Inferior parietal cortex (tissue), 1 donor: ENCODE results near the gene TST.

Experiments used
- DNase-seq: peaks from one replicate; pipeline ENCODE4 v3.0.0-alpha.2; 2016; ENCODE audit errors: extremely low spot score

TST gene

GRCh38 chr22:37019309-37020191 lies at the start of gene TST, which contains the start of gene MPST:
Gene TST, minus strand, starts transcription at chr22:37019447. Its CDS starts 715 bp downstream, at chr22:37018732.
Gene MPST, plus strand, starts transcription at chr22:37019742. Its CDS starts 95 bp downstream, at chr22:37019837.
- peak; percentile 64 for DNase-seq

DNA sequence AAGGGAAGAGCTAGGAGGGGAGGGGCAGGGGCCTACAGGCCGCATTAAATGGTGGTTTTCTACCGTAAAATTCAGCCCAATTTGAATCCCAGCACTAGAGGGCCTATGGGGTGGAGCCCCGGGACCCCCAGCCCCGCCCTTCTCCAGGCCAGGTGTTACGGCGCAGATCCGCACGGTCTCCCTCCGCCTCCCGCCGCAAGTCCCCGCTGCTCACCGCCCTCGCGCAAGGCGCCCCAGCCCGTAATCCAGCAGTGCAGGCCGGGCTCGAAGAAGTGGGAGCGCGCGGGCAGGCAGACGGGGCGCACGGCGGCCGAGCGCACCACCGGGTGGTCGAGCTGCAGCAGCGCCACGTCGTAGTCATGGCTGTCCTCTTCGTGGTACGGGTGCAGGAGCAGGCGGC lies 49.6 kb upstream of the TST start:
- no peak for DNase-seq

DNA sequence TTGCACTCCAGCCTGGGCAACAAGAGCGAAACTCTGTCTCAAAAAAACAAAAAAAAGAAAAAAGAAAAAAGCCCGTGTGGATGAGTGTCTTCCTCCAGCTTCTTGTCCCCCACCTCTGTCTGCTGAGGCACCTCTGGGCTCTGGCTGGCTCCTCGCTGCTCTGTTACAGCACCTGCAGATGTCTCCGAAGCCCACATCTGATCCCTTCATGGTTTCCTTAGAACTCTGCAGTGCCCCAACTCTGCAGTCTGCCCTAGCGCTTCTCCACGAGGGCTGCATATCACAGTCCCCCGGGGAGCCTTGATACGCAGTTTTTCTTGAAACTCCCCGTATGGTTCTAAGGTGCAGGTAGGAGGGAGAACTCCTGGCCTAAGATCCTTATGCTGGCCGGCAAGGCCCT lies 48.2 kb upstream of the TST start:
- no peak for DNase-seq

GRCh38 chr22:37065961-37066360 lies 46.7 kb upstream of the TST start:
- DNase-seq: no peak

- no peak for DNase-seq
Observed at GRCh38 chr22:37065180-37065579, 45.9 kb upstream of the TST start.

DNA sequence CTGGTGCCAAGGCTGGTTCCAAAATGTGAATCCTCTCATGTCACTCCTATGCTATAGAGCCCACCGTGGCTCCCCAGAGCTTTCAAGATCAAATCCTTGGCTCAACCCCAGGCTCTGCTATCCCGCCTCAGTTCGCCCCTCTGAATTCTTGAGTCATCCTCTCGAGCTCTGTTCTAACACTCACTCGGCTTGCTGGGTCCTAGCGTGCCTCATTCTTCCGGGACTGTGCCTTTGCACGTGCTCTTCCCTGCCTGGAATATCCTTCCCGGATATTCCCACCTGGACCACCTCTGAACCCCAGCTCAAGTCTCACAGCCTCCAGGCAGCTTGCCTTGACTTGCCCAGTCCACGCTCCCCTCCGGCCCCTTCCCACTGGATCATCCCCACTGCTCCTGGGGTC lies 45.3 kb upstream of the TST start:
- DNase-seq: no peak

DNA sequence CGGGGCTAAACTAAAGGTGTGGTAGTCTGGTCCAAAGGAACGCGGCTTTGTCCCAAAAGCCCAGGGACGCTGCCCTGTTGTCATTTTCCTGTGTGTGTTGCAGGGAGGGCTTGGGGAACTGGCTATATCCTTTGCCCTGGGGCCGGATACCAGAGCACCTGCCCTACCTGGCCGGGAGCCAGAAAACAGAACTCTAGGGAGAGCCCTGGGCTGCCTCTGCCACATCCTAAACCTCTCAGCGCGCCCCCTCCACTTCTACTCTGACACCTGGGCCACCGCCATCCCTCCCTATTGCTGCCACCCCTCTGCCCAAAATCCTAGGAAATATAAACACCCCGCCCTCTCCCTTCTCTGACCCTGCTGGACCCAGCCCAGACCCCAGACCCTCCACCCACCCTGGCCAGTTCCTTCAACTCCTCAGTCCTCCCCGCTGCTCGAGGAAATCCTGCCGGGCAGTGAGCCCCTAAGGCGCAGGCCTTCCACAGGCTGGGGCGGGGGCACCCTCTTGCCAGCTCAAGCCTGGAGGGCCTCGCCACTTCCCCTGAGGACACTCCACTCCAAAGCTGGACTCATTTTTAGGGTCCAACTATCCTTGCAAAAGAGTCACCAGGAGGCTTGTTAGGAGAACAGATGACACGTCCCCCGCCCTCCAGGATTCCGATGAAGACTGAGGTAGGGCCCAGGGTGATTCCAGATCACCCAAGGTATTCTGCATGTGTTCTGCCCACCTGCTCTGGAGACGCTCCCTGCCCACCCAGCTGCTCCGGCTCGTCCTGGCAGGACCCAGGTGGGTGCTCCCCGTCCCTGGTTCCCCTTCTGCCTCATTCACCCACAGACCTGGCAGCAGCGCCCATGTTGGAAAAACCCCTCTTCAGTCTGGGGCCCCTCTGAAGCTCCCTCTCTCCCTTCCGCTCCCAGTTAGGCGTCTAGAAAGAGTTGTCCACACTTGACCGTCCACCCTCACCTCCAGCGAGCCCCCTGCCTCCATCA lies 44.5 kb upstream of the TST start:
- no peak for DNase-seq

GRCh38 chr22:37062702-37063381 lies 43.6 kb upstream of the TST start:
- no peak for DNase-seq

GRCh38 chr22:37062376-37062675 lies 43.1 kb upstream of the TST start:
- no peak for DNase-seq

DNA sequence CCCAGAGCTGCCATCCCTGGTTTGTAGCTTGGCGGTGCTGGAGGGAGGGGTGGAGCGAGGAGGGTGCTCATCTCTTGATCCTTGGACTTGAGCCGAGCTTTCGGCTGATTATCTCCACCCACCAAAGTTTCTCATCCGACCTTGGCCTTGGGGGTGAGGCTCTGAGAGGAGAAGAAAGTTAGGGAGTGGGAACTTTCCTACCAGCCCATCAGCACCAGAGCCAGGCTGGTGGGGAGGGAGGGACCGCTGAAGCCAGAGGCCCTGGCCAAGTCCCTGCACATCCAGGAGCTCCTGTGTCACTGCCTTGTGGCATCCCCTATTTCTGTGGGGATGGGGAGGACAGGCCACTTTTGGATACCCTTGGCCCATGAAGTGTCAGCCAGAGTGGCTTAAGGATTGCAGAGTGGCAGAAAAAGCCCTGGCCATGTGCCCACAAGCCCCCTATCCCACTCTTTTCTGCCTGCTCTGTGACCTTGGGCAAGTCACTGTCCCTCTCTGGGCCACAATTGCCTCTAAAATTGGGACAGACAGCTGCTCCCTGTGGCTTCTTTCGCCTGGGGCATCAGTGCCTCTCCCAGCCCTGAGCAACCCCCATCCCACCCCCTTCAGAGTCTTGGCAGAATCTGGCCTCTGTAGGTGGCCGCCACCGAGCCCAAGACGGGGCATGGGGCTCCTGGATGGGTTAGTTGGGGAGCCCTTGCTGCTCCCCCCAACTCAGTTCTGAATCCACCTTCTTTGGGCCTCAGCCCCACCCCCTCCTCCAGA lies 42.5 kb upstream of the TST start:
- DNase-seq: no peak

DNA sequence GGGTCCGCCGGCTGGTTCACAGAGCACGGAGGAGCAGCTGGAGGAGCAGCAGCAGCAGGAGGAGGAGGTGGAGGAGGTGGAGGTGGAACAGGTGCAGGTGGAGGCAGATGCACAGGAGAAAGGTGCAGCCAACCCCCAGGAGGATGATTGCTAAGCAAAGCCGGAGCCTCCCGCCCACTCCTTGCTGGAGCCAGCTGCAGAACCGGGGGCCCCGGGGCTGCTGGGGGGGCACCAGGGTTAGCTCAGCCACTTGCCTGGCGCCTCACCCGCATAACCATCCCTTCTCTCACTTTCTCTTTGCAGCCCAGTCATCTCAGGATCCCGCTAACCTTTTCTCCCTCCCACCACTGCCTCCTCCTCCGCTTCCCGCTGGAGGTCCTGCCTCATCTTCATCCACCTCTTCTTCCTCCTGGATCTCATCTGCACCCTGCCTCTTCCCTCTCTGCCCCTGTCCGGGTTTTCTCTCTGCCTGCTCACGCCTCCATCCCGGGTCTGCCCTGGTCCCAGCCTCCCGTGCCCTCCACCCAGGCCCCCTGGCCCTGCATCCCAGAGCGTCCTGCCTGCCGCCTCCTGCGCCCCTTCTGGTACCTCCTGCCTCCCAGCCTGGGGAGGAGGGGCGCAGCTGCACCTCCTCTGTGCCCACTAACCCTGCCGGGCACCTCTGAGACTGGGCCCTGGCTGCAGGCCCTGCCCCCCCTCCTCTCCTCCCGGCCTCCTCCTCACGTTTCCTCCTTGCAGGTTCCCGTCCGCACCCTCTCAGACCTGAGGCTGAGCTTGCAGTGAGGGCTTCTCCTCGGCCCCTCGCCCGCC lies 41.8 kb upstream of the TST start:
- no peak for DNase-seq

GRCh38 chr22:37059876-37060449 lies 40.7 kb upstream of the TST start:
- no peak for DNase-seq

- no peak for DNase-seq
Observed at GRCh38 chr22:37058917-37059701, 39.9 kb upstream of the TST start.

DNA sequence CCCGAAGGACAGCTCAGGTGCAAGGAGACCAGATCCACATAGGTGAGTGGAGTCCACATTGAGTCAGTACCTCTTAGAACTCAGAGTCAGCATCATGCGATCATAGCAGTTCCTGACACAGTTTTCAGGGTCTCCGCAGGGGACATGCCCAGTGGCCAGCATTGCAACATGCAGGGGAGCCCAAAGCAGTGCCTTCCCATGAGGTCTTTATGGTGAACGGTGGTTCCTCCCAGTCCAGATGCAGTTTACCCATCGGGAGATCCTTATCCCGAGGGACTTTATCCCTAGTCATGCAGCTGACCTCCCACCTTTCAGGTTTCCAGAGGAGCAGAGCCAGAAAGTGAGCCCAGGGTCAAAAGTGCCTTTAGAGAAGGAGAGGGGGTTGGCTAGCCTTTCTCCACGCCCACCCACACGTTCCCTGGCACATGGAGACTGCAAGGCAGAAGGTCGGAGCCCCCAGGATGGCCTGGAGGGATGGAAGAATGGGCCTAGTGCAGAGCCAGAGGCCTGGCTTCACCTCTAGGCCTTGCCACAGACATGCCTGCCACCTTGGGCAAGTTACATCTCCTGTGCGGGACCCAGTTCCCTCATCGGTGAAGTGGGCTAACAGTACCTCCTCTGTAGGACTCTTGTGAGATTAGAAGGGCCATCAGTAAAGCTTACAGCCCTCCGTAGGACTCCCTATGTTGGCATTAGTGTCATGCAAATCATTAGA lies 38.7 kb upstream of the TST start:
- no peak for DNase-seq

DNA sequence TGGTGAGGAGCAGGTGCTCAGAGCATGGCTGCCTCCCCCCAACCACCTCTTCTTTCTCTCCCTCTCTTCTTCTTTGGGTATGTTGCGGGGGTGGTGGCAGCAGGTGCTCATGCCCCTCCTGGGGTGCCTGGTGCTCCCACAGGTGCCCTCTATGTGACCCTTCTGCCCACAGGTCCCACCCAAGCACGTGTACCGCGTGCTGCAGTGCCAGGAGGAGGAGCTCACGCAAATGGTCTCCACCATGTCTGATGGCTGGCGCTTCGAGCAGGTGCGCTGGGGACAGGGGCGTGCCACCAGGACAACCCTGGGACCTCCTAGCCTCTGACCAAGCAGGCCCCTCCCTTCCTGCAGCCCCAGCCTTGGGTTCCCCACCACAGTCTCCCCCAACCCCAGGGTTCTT lies 38.0 kb upstream of the TST start:
- DNase-seq: no peak

DNA sequence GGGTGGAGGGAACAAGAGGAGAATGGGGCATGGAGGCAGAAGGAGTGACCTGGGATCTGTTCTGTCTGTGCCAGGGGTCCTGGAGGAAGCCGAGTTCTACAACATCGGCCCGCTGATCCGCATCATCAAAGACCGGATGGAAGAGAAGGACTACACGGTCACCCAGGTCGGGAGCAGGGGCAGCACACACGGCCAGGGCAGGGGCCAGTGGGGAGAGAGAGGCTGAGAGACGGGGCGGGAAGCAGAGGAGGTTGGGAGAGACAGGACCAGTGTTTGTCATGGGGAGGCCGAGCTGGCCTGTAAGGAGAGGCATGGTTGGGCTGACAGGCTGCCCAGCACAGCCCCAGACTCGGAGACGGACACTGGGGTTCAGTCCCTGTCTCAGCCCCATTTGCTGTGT lies 37.0 kb upstream of the TST start:
- DNase-seq: no peak

- no peak for DNase-seq
Observed at GRCh38 chr22:37054600-37055365, 35.5 kb upstream of the TST start.

GRCh38 chr22:37054056-37054395 lies 34.8 kb upstream of the TST start:
- DNase-seq: no peak
